SH-SY5Y (cell line): Measurements from ENCODE around the gene TMEM30B.

Experiments used
- GATA2 ChIP-seq: IDR thresholded peaks from 2 replicates; pipeline ENCODE4 v1.6.1; 2011; ENCODE audit warnings: mild to moderate bottlenecking, low read depth, low read length
- GATA3 ChIP-seq: IDR thresholded peaks from 2 replicates; pipeline ENCODE4 v1.6.1; 2011; ENCODE audit warnings: low read depth, mild to moderate bottlenecking, low read length, moderate library complexity

DNA sequence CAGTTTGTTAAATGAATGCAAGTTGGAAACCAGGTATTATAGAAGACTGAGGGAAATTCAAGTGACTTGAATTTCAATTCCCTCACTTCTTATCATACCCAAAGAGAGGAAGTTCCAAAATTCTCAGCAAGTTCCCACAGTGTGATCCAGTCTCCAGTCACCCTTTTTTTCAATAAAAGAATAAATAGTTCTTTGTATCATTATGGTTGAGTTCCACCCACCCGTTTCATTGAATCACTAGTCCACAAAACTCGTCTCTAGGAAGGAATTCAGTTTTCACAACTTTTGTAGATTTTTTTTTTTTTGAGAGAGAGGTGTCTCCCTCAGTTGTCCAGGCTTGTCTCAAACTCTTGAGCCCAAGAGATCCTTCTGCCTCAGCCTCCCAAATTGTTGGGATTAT lies 1.6 kb upstream of the TMEM30B start:
- TF ChIP-seq GATA2 (no peak), GATA3 (no peak)
